Measurements from ENCODE around the gene PFKL. TPM values are rescaled to one million over a fixed set of nuclear protein-coding genes. Genes with fewer than 3 reads are reported as not detected.

The PFKL gene
- total RNA-seq: 100 to 1,000 TPM; 185 to 288 (median 249) TPM

DNA sequence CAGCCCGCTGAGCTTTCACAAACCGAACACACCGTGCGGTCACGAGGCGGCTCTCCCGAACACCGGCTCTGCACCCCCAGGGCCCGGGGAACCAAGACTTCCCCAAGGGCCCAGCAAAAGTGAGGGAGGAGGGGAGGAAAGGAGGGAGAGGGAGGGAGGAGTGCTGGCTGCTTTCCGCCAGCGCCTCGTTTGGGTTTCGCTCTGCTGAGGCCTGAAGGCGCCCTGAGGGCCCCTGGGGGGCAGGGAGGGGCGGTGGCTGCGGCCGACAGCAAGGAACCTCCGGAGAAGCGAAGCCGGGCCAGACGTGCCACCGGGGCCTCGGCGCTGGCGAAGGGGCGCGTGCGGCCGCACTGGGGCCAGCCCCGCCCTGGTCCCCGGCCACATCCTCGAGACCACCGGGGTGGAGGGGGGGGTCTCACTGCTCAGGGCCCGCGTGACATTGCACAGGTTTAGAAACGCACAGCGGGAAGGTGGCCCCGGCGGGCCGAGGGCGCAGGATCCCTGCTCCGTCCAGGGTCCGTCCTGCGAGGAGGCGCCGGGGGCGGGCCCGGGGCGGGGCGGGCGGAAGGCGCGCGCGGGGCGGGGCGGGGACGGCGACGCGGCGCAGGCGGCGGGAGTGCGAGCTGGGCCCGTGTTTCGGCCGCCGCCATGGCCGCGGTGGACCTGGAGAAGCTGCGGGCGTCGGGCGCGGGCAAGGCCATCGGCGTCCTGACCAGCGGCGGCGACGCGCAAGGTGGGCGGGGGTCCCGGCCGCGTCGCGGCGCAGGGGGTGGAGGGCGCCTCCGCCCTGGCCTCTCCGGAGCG, at the start of gene PFKL:
Gene PFKL, plus strand, starts transcription at position 596 of the 804 bp plus-strand sequence. Its CDS starts 53 bp downstream, at position 649.
- peak within 1 kb of the TSS; percentile 88 to 99 (median 92) for H3K4me3 ChIP-seq
- H3K27ac ChIP-seq: peak within 1 kb of the TSS; percentile 94 to 98 (median 98)
- DNase-seq: peak; percentile 83
- no peaks in the 10 kb centered on the region for H3K27me3 ChIP-seq
- no peaks in the 10 kb centered on the region for H3K36me3 ChIP-seq
- TF ChIP-seq POLR2AphosphoS5 (IDR thresholded peaks at IDR 0.05): peak; percentile 55 to 82 (median 73)
- peak; percentile 67 for TF ChIP-seq POLR2A (IDR thresholded peaks at IDR 0.05)
- TF ChIP-seq, protein P1, sequence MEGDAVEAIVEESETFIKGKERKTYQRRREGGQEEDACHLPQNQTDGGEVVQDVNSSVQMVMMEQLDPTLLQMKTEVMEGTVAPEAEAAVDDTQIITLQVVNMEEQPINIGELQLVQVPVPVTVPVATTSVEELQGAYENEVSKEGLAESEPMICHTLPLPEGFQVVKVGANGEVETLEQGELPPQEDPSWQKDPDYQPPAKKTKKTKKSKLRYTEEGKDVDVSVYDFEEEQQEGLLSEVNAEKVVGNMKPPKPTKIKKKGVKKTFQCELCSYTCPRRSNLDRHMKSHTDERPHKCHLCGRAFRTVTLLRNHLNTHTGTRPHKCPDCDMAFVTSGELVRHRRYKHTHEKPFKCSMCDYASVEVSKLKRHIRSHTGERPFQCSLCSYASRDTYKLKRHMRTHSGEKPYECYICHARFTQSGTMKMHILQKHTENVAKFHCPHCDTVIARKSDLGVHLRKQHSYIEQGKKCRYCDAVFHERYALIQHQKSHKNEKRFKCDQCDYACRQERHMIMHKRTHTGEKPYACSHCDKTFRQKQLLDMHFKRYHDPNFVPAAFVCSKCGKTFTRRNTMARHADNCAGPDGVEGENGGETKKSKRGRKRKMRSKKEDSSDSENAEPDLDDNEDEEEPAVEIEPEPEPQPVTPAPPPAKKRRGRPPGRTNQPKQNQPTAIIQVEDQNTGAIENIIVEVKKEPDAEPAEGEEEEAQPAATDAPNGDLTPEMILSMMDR (IDR thresholded peaks at IDR 0.05): peak in 1 of 5 experiments; percentile 17
- no peak for TF ChIP-seq EP300 (IDR thresholded peaks at IDR 0.05; ENCODE audit: low read depth)
- in situ Hi-C loops (cut with MboI; ENCODE audit: low pct_ligation_motif_present in 1 of 4, low pct_unique_long_range_greater_than_20kb in 1 of 4, low sequenced_read_pairs in 3 of 4): no loop called here
- WGBS, 2 donors (ENCODE audit: low coverage in 1 of 2): 2% methylated on average over 21 of the region's 94 CpGs; no CpG with 5 or more reads in 1 of the 2 donors
- intact Hi-C loops (cut with DNase I; ENCODE audit: low total_unique reads): no loop called here
- peaks cover 32 to 66% (median 54%) of the 10 kb centered on the region in 4 donors for H3K4me1 ChIP-seq
- H3K9me3 ChIP-seq: no peaks in the 10 kb centered on the region

DNA sequence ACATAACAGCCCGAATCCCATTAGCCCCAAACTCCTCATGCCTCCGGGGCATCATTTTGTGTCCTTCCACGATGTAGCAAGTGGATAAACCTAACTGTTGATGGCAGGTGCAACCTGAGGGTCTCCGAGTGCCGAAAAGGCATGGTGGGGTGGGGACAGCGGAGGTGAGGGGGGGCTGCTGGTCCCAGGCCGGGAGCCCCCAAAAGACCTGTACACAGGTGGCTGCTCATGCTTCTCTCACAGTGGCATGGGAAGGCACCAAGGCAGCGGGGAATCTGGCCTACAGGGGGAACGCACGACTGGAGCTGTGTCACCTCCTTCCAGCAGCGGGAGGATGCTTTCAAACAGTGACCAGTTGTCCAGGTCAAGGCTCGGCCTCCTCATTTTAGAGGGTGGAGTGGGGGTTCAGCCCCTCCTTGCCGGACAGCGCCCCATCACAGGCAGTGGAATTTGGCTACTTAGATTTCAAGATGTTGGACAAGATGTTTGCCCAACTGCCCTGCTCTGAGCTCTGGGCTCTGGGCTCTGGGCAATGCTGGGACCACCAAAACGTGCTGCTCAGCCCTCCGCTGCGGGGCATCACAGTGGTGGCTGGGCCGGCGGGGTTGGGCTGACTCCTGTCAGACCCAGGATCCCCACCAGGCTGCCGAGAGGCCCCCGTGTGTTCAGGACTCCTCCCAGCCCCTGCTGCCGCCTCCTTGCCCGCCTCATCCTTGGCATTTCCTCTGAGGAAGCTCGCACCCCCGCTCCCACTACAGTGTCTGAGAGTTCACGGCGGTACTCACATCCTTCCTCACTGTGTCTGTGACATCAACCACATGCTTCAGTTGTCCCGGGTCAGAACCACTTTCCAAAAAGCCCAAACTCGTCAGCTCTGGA, 45.8 kb upstream of the PFKL start:
- Histone ChIP-seq H3K4me1 (no peaks in the 10 kb centered on the region), H3K9me3 (no peaks in the 10 kb centered on the region), H3K27me3 (no peaks in the 10 kb centered on the region), H3K4me3 (no peak overlapping the region), H3K36me3 (no peaks in the 10 kb centered on the region), H3K27ac (no peak overlapping the region)
- in situ Hi-C loops (cut with MboI; ENCODE audit: low pct_ligation_motif_present in 1 of 4, low pct_unique_long_range_greater_than_20kb in 1 of 4, low sequenced_read_pairs in 3 of 4): loop anchor here in 1 of 4 donors (25.0 kb wide), 3 partner anchors 108 to 217 kb away; partner anchors contain the start of genes LRRC3 and TRPM2
- intact Hi-C loops (cut with DNase I; ENCODE audit: low total_unique reads): no loop called here
- DNase-seq: no peak
- 73% methylated on average over 29 of the region's 29 CpGs; no CpG with 5 or more reads in 1 of the 2 donors for WGBS, 2 donors (ENCODE audit: low coverage in 1 of 2)
- TF ChIP-seq EP300 (IDR thresholded peaks at IDR 0.05; ENCODE audit: low read depth) (no peak), POLR2A (IDR thresholded peaks at IDR 0.05) (no peak), POLR2AphosphoS5 (IDR thresholded peaks at IDR 0.05) (no peak)
- TF ChIP-seq, protein P1 (IDR thresholded peaks at IDR 0.05): no peak

DNA sequence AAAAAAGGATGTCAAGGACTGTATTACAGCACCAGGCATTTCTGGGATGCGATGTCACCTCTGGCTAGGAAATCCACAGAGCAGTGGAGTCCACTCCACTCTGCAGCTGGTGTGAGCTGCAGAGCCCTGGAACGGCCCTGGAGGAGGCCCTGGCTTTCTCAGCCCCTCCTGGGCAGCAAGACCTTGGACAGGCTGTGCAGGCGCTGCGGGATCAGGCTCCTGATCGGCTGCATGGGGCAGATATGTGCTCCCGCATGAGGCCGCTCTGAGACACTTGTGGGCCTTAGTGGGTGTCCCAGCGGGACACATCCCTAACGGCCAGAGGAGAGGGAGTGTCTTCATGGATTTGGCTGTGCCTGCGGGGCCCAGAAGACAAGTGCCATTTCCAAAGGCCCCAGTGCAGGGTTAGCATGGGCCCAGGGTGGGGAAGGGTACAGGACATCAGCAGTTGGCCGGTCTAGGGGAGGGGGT, 44.3 kb upstream of the PFKL start:
- TF ChIP-seq EP300 (IDR thresholded peaks at IDR 0.05; ENCODE audit: low read depth): no peak
- no peak for TF ChIP-seq POLR2AphosphoS5 (IDR thresholded peaks at IDR 0.05)
- TF ChIP-seq, protein P1 (IDR thresholded peaks at IDR 0.05): no peak
- TF ChIP-seq POLR2A (IDR thresholded peaks at IDR 0.05): no peak
- Histone ChIP-seq H3K4me3 (no peak overlapping the region), H3K9me3 (no peaks in the 10 kb centered on the region), H3K27me3 (no peaks in the 10 kb centered on the region), H3K4me1 (no peaks in the 10 kb centered on the region), H3K27ac (no peak overlapping the region), H3K36me3 (no peaks in the 10 kb centered on the region)
- no peak for DNase-seq
- intact Hi-C loops (cut with DNase I; ENCODE audit: low total_unique reads) (no loop called here), in situ Hi-C loops (cut with MboI; ENCODE audit: low pct_ligation_motif_present in 1 of 4, low pct_unique_long_range_greater_than_20kb in 1 of 4, low sequenced_read_pairs in 3 of 4) (loop anchor here in 1 of 4 donors (25.0 kb wide), 3 partner anchors 107 to 218 kb away; partner anchors contain the start of genes LRRC3 and TRPM2)
- WGBS, 2 donors (ENCODE audit: low coverage in 1 of 2): 83% methylated on average over 11 of the region's 11 CpGs; no CpG with 5 or more reads in 1 of the 2 donors
